Measurements from ENCODE around the gene SERTAD3. TPM values are rescaled to one million over a fixed set of nuclear protein-coding genes. Genes with fewer than 3 reads are reported as not detected.

SERTAD3 gene
- total RNA-seq, 1 experiment from 2014 or later = 30.9 TPM

- H3K27ac ChIP-seq (ENCODE audit: insufficient read length, low read depth, low read length) = no peak overlapping the region
- no peak overlapping the region for H3K23ac ChIP-seq (ENCODE audit: insufficient read length, low read depth, low read length)
- H3T11ph ChIP-seq (ENCODE audit: low read length) = no peak overlapping the region
- H4K8ac ChIP-seq (replicated peaks; ENCODE audit: insufficient read length, low read depth, low read length) = no peak overlapping the region
- H3K23me2 ChIP-seq (ENCODE audit: insufficient read length, low read depth, low read length, poor library complexity, severe bottlenecking) = no peaks in the 10 kb centered on the region
- H4K5ac ChIP-seq (ENCODE audit: insufficient read length, low read depth, low read length) = no peak overlapping the region
- H3K79me2 ChIP-seq (ENCODE audit: insufficient read depth, low read length) = no peaks in the 10 kb centered on the region
- TF ChIP-seq CTCF (conservative IDR thresholded peaks at IDR 0.05) = no peak
- no peak overlapping the region for H2AFZ ChIP-seq (ENCODE audit: low read length)
- no peak overlapping the region for H2BK15ac ChIP-seq (ENCODE audit: low read depth, low read length)
- Mint-ChIP-seq H3K4me1 (peaks cover 14 to 18% of the 10 kb centered on the region in 2 experiments), H3K4me3 (peak overlapping the region; percentile 79 to 83), H3K27ac (peak overlapping the region; percentile 18 to 87 (median 30); a peak in 2 of 7 replicates), H3K27me3 (ENCODE audit: low read depth) (peaks cover 41% of the 10 kb centered on the region), H3K9me3 (peaks cover 0 to 5% of the 10 kb centered on the region in 2 experiments; a peak in 3 of 5 replicates), H3K36me3 (ENCODE audit: insufficient read depth in 1 of 3, low read depth in 3 of 3) (peaks cover 0 to 4% (median 0%) of the 10 kb centered on the region in 3 experiments; a peak in 1 of 7 replicates)
- H2BK120ac ChIP-seq (ENCODE audit: low read depth, low read length, poor library complexity, severe bottlenecking) = no peak overlapping the region
- no peaks in the 10 kb centered on the region; the same call in 1 of the 2 replicates for H3K4me1 ChIP-seq (ENCODE audit: insufficient read depth, low read length)
- H4K20me1 ChIP-seq (ENCODE audit: control insufficient read depth, insufficient read depth, insufficient read length) = no peaks in the 10 kb centered on the region
- H3K9me3 ChIP-seq (ENCODE audit: control insufficient read depth, low read depth, low read length) = no peaks in the 10 kb centered on the region
- no peak overlapping the region for H3K56ac ChIP-seq (ENCODE audit: insufficient read length, low read depth, low read length)
- H3K27me3 ChIP-seq (ENCODE audit: insufficient read depth, low read length) = peaks cover 11% of the 10 kb centered on the region; the same call in 1 of the 2 replicates
- no peaks in the 10 kb centered on the region for H3K79me1 ChIP-seq (ENCODE audit: insufficient read depth, low read depth, low read length, poor library complexity, severe bottlenecking)
- H2BK20ac ChIP-seq (ENCODE audit: low read depth, low read length, poor library complexity, severe bottlenecking) = no peak overlapping the region
- no peak overlapping the region for H2AK5ac ChIP-seq (ENCODE audit: insufficient read length, low read length)
- no peak overlapping the region for H2BK12ac ChIP-seq (ENCODE audit: insufficient read length, low read depth, low read length)
- H3K14ac ChIP-seq (ENCODE audit: insufficient read depth, low read length) = no peak overlapping the region
- H3K9ac ChIP-seq (ENCODE audit: extremely low read depth, insufficient read length, low read length) = no peak overlapping the region
- H4K91ac ChIP-seq (ENCODE audit: insufficient read length, low read depth, low read length) = no peak overlapping the region
- H2BK5ac ChIP-seq (ENCODE audit: insufficient read length, low read length) = no peak overlapping the region
- H3K4me2 ChIP-seq (ENCODE audit: insufficient read depth, insufficient read length, low read length) = peak overlapping the region; percentile 62
- H3K4ac ChIP-seq (ENCODE audit: low read depth, low read length) = no peak overlapping the region
- no peak overlapping the region for H3K18ac ChIP-seq (ENCODE audit: insufficient read length, low read depth, low read length)
- no peak for DNase-seq
- no CpG with 5 or more reads among the region's 11 CpGs for WGBS (ENCODE audit: extremely low coverage, insufficient read length, low lambda C conversion rate)
These were observed 21.0 kb upstream of the SERTAD3 start for GRCh38 chr19:40465025-40465556.
